ENCODE measurements around the gene AFF4. TPM values are rescaled to one million over a fixed set of nuclear protein-coding genes. Genes with fewer than 3 reads are reported as not detected.
"Not testable (repeated sequence)": the region's sequence is repeated elsewhere in the genome, so short reads cannot be mapped to it uniquely, and the experiment has no call there.

Gene AFF4
- total RNA-seq, 1 experiment from 2014 or later, result 38.6 TPM

DNA sequence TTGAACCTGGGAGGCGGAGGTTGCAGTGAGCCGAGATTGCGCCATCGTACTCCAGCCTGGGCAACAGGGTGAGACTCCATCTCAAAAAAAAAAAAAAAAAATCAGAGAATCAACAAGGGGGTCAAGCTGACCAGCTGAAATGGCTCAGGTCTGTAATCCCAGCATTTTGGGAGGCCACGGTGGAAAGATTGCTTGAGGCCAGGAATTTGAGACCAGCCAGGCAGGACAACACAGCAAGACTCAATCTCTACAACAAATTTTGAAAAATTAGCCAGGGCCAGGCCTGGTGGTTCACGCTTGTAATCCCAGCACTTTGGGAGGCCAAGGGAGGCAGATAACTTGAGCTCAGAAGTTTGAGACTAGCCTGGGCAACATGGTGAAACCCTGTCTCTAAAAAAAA is 45.0 kb upstream of the AFF4 start:
- H3K36me3 ChIP-seq (ENCODE audit: control insufficient read depth in 1 of 2, insufficient read depth in 2 of 2, low read length in 2 of 2); H3K4me3 ChIP-seq (replicated peaks in 1 of 2; ENCODE audit: low read depth in 1 of 2, low read length in 2 of 2); H3K4me1 ChIP-seq (ENCODE audit: control insufficient read depth in 1 of 2, insufficient read depth in 2 of 2, low read length in 2 of 2); DNase-seq (ENCODE audit: low read depth, low spot score); intact Hi-C loops (cut with micrococcal nuclease); H4K20me1 ChIP-seq (ENCODE audit: insufficient read depth); H3K27ac ChIP-seq (ENCODE audit: low read depth, low read length); CTCF ChIA-PET; H3K9me3 ChIP-seq (ENCODE audit: control insufficient read depth in 1 of 2, insufficient read depth in 1 of 2, low read depth in 1 of 2, low read length in 2 of 2); H3K79me2 ChIP-seq (ENCODE audit: insufficient read depth, low read length); H3K9ac ChIP-seq (ENCODE audit: low read length); H3K27me3 ChIP-seq (ENCODE audit: insufficient read depth, low read length); H2AFZ ChIP-seq (ENCODE audit: low read depth, low read length, poor library complexity, severe bottlenecking); BruUV-seq (replicated peaks); H3K9me2 ChIP-seq (ENCODE audit: insufficient read depth); RAD21 ChIA-PET (ENCODE audit: low non-redundant PET in 1 of 2, low total read pairs in 2 of 2, uncharacterized antibody in 2 of 2, unreplicated experiment in 2 of 2); ATAC-seq; H3K4me2 ChIP-seq (ENCODE audit: low read length); POLR2A ChIA-PET: not testable (repeated sequence)

- POLR2A ChIA-PET, result no interaction called here
- Histone ChIP-seq H3K27ac (ENCODE audit: low read depth, low read length) (no peak overlapping the region), H2AFZ (ENCODE audit: low read depth, low read length, poor library complexity, severe bottlenecking) (no peak overlapping the region), H3K9ac (ENCODE audit: low read length) (no peak overlapping the region), H3K27me3 (ENCODE audit: insufficient read depth, low read length) (no peaks in the 10 kb centered on the region), H4K20me1 (ENCODE audit: insufficient read depth) (no peaks in the 10 kb centered on the region), H3K4me1 (ENCODE audit: control insufficient read depth in 1 of 2, insufficient read depth in 2 of 2, low read length in 2 of 2) (no peaks in the 10 kb centered on the region), H3K9me3 (ENCODE audit: control insufficient read depth in 1 of 2, insufficient read depth in 1 of 2, low read depth in 1 of 2, low read length in 2 of 2) (no peaks in the 10 kb centered on the region), H3K4me2 (ENCODE audit: low read length) (no peak overlapping the region), H3K4me3 (replicated peaks in 1 of 2; ENCODE audit: low read depth in 1 of 2, low read length in 2 of 2) (no peak overlapping the region), H3K79me2 (ENCODE audit: insufficient read depth, low read length) (no peaks in the 10 kb centered on the region; the same call in 1 of the 2 replicates), H3K36me3 (ENCODE audit: control insufficient read depth in 1 of 2, insufficient read depth in 2 of 2, low read length in 2 of 2) (peaks cover 3% of the 10 kb centered on the region in 2 experiments; a peak in 1 of 4 replicates), H3K9me2 (ENCODE audit: insufficient read depth) (no peaks in the 10 kb centered on the region)
- TF ChIP-seq ZFX (IDR thresholded peaks at IDR 0.05) (no peak), SP1 (IDR thresholded peaks at IDR 0.05; ENCODE audit: low read depth) (no peak), SRF (IDR thresholded peaks at IDR 0.05; ENCODE audit: low read depth) (no peak), JUND (IDR thresholded peaks at IDR 0.05) (no peak), POLR2AphosphoS5 (IDR thresholded peaks at IDR 0.05; ENCODE audit: low read depth, low read length) (no peak), EZH2phosphoT487 (IDR thresholded peaks at IDR 0.05; ENCODE audit: borderline replicate concordance) (no peak), RAD21 (IDR thresholded peaks at IDR 0.05; ENCODE audit: low read depth) (no peak)
- TF ChIP-seq, protein P1, sequence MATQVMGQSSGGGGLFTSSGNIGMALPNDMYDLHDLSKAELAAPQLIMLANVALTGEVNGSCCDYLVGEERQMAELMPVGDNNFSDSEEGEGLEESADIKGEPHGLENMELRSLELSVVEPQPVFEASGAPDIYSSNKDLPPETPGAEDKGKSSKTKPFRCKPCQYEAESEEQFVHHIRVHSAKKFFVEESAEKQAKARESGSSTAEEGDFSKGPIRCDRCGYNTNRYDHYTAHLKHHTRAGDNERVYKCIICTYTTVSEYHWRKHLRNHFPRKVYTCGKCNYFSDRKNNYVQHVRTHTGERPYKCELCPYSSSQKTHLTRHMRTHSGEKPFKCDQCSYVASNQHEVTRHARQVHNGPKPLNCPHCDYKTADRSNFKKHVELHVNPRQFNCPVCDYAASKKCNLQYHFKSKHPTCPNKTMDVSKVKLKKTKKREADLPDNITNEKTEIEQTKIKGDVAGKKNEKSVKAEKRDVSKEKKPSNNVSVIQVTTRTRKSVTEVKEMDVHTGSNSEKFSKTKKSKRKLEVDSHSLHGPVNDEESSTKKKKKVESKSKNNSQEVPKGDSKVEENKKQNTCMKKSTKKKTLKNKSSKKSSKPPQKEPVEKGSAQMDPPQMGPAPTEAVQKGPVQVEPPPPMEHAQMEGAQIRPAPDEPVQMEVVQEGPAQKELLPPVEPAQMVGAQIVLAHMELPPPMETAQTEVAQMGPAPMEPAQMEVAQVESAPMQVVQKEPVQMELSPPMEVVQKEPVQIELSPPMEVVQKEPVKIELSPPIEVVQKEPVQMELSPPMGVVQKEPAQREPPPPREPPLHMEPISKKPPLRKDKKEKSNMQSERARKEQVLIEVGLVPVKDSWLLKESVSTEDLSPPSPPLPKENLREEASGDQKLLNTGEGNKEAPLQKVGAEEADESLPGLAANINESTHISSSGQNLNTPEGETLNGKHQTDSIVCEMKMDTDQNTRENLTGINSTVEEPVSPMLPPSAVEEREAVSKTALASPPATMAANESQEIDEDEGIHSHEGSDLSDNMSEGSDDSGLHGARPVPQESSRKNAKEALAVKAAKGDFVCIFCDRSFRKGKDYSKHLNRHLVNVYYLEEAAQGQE (IDR thresholded peaks at IDR 0.05; ENCODE audit: low read depth), result no peak
- CTCF ChIA-PET, result no interaction called here
- BruUV-seq (replicated peaks), result no TSS peak
- ATAC-seq, result no peak
- RAD21 ChIA-PET (ENCODE audit: low non-redundant PET in 1 of 2, low total read pairs in 2 of 2, uncharacterized antibody in 2 of 2, unreplicated experiment in 2 of 2), result no interaction called here
- intact Hi-C loops (cut with micrococcal nuclease), result no loop called here
- DNase-seq (ENCODE audit: low read depth, low spot score), result no peak
Observed at GRCh38 chr5:133006653-133007052, 43.2 kb upstream of the AFF4 start.
